Measurements from ENCODE around the gene PPP6R2.

The PPP6R2 gene

GRCh38 chr22:50468626-50469025, 125.5 kb downstream of the PPP6R2 start:
- no peaks in the 10 kb centered on the region for H3K27me3 ChIP-seq (ENCODE audit: control insufficient read depth, insufficient read depth, low read length)
- no peak overlapping the region for H3K4me3 ChIP-seq (ENCODE audit: low read depth, low read length)
- peaks cover 12% of the 10 kb centered on the region for H3K4me1 ChIP-seq (ENCODE audit: control insufficient read depth, insufficient read depth, low read length)
- H3K36me3 ChIP-seq (ENCODE audit: control insufficient read depth, insufficient read depth, low read length): peaks cover 56% of the 10 kb centered on the region
- peak overlapping the region; percentile 47 for H3K9ac ChIP-seq (ENCODE audit: low read depth, low read length)
- no peaks in the 10 kb centered on the region for H3K9me3 ChIP-seq (ENCODE audit: control insufficient read depth, insufficient read depth, low read length)

- Histone ChIP-seq H3K9me3 (ENCODE audit: control insufficient read depth, insufficient read depth, low read length) (no peaks in the 10 kb centered on the region), H3K4me1 (ENCODE audit: control insufficient read depth, insufficient read depth, low read length) (peaks cover 12% of the 10 kb centered on the region), H3K36me3 (ENCODE audit: control insufficient read depth, insufficient read depth, low read length) (peaks cover 46% of the 10 kb centered on the region), H3K27me3 (ENCODE audit: control insufficient read depth, insufficient read depth, low read length) (no peaks in the 10 kb centered on the region), H3K9ac (ENCODE audit: low read depth, low read length) (peak overlapping the region; percentile 57), H3K4me3 (ENCODE audit: low read depth, low read length) (no peak overlapping the region)
Measured at GRCh38 chr22:50469377-50470305, 126.5 kb downstream of the PPP6R2 start.

GRCh38 chr22:50470491-50470890, 127.4 kb downstream of the PPP6R2 start:
- Histone ChIP-seq H3K4me1 (ENCODE audit: control insufficient read depth, insufficient read depth, low read length) (peaks cover 12% of the 10 kb centered on the region), H3K9ac (ENCODE audit: low read depth, low read length) (peak overlapping the region; percentile 57), H3K27me3 (ENCODE audit: control insufficient read depth, insufficient read depth, low read length) (no peaks in the 10 kb centered on the region)

GRCh38 chr22:50471197-50471847, 128.2 kb downstream of the PPP6R2 start:
- peaks cover 29% of the 10 kb centered on the region for H3K36me3 ChIP-seq (ENCODE audit: control insufficient read depth, insufficient read depth, low read length)
- H3K9ac ChIP-seq (ENCODE audit: low read depth, low read length): no peak overlapping the region

More at GRCh38 chr22:50470491-50470890, 127.4 kb downstream of the PPP6R2 start:
- Histone ChIP-seq H3K9me3 (ENCODE audit: control insufficient read depth, insufficient read depth, low read length) (no peaks in the 10 kb centered on the region), H3K36me3 (ENCODE audit: control insufficient read depth, insufficient read depth, low read length) (peaks cover 37% of the 10 kb centered on the region), H3K4me3 (ENCODE audit: low read depth, low read length) (no peak overlapping the region)

GRCh38 chr22:50471962-50472361, 128.8 kb downstream of the PPP6R2 start:
- Histone ChIP-seq H3K9me3 (ENCODE audit: control insufficient read depth, insufficient read depth, low read length) (no peaks in the 10 kb centered on the region), H3K4me3 (ENCODE audit: low read depth, low read length) (no peak overlapping the region), H3K9ac (ENCODE audit: low read depth, low read length) (no peak overlapping the region), H3K4me1 (ENCODE audit: control insufficient read depth, insufficient read depth, low read length) (peaks cover 12% of the 10 kb centered on the region), H3K36me3 (ENCODE audit: control insufficient read depth, insufficient read depth, low read length) (peaks cover 23% of the 10 kb centered on the region), H3K27me3 (ENCODE audit: control insufficient read depth, insufficient read depth, low read length) (no peaks in the 10 kb centered on the region)

More at GRCh38 chr22:50471197-50471847, 128.2 kb downstream of the PPP6R2 start:
- H3K4me3 ChIP-seq (ENCODE audit: low read depth, low read length): no peak overlapping the region
- no peaks in the 10 kb centered on the region for H3K9me3 ChIP-seq (ENCODE audit: control insufficient read depth, insufficient read depth, low read length)
- H3K27me3 ChIP-seq (ENCODE audit: control insufficient read depth, insufficient read depth, low read length): no peaks in the 10 kb centered on the region
- H3K4me1 ChIP-seq (ENCODE audit: control insufficient read depth, insufficient read depth, low read length): peaks cover 12% of the 10 kb centered on the region

- peak overlapping the region; percentile 60 for H3K4me3 ChIP-seq (ENCODE audit: low read depth, low read length)
- H3K9me3 ChIP-seq (ENCODE audit: control insufficient read depth, insufficient read depth, low read length): no peaks in the 10 kb centered on the region
- H3K4me1 ChIP-seq (ENCODE audit: control insufficient read depth, insufficient read depth, low read length): peaks cover 12% of the 10 kb centered on the region
- H3K9ac ChIP-seq (ENCODE audit: low read depth, low read length): no peak overlapping the region
- H3K27me3 ChIP-seq (ENCODE audit: control insufficient read depth, insufficient read depth, low read length): no peaks in the 10 kb centered on the region
- peaks cover 15% of the 10 kb centered on the region for H3K36me3 ChIP-seq (ENCODE audit: control insufficient read depth, insufficient read depth, low read length)
Measured at GRCh38 chr22:50473088-50473487, 130.0 kb downstream of the PPP6R2 start.

GRCh38 chr22:50473855-50474671, 130.9 kb downstream of the PPP6R2 start:
- Histone ChIP-seq H3K4me1 (ENCODE audit: control insufficient read depth, insufficient read depth, low read length) (peaks cover 12% of the 10 kb centered on the region), H3K36me3 (ENCODE audit: control insufficient read depth, insufficient read depth, low read length) (peaks cover 14% of the 10 kb centered on the region), H3K9me3 (ENCODE audit: control insufficient read depth, insufficient read depth, low read length) (no peaks in the 10 kb centered on the region), H3K27me3 (ENCODE audit: control insufficient read depth, insufficient read depth, low read length) (no peaks in the 10 kb centered on the region), H3K4me3 (ENCODE audit: low read depth, low read length) (peak overlapping the region; percentile 60), H3K9ac (ENCODE audit: low read depth, low read length) (peak overlapping the region; percentile 41)

- Histone ChIP-seq H3K4me1 (ENCODE audit: control insufficient read depth, insufficient read depth, low read length) (peaks cover 8% of the 10 kb centered on the region), H3K36me3 (ENCODE audit: control insufficient read depth, insufficient read depth, low read length) (peaks cover 14% of the 10 kb centered on the region), H3K4me3 (ENCODE audit: low read depth, low read length) (peak within 1 kb of the TSS; percentile 60), H3K9ac (ENCODE audit: low read depth, low read length) (peak within 1 kb of the TSS; percentile 54), H3K27me3 (ENCODE audit: control insufficient read depth, insufficient read depth, low read length) (peaks cover 3% of the 10 kb centered on the region), H3K9me3 (ENCODE audit: control insufficient read depth, insufficient read depth, low read length) (no peaks in the 10 kb centered on the region)
Measured at GRCh38 chr22:50474710-50475651, 131.9 kb downstream of the PPP6R2 start, which contains the start of gene SBF1. TSS of gene SBF1 (minus strand) at chr22:50475035. CDS start at chr22:50474840, 195 bp downstream.

GRCh38 chr22:50475652-50476002, 132.5 kb downstream of the PPP6R2 start:
- peaks cover 10% of the 10 kb centered on the region for H3K27me3 ChIP-seq (ENCODE audit: control insufficient read depth, insufficient read depth, low read length)
- H3K9ac ChIP-seq (ENCODE audit: low read depth, low read length): no peak overlapping the region
- no peaks in the 10 kb centered on the region for H3K9me3 ChIP-seq (ENCODE audit: control insufficient read depth, insufficient read depth, low read length)
- H3K4me1 ChIP-seq (ENCODE audit: control insufficient read depth, insufficient read depth, low read length): peaks cover 4% of the 10 kb centered on the region
- H3K36me3 ChIP-seq (ENCODE audit: control insufficient read depth, insufficient read depth, low read length): peaks cover 14% of the 10 kb centered on the region
- no peak overlapping the region for H3K4me3 ChIP-seq (ENCODE audit: low read depth, low read length)

GRCh38 chr22:50476868-50477267, 133.7 kb downstream of the PPP6R2 start:
- Histone ChIP-seq H3K27me3 (ENCODE audit: control insufficient read depth, insufficient read depth, low read length) (peaks cover 10% of the 10 kb centered on the region), H3K4me3 (ENCODE audit: low read depth, low read length) (no peak overlapping the region), H3K9me3 (ENCODE audit: control insufficient read depth, insufficient read depth, low read length) (no peaks in the 10 kb centered on the region), H3K4me1 (ENCODE audit: control insufficient read depth, insufficient read depth, low read length) (peaks cover 4% of the 10 kb centered on the region), H3K36me3 (ENCODE audit: control insufficient read depth, insufficient read depth, low read length) (peaks cover 6% of the 10 kb centered on the region), H3K9ac (ENCODE audit: low read depth, low read length) (no peak overlapping the region)

All from iPS-15b (cell line).